Measurements from ENCODE around the gene RNU6-1. TPM values are rescaled to one million over a fixed set of nuclear protein-coding genes. Genes with fewer than 3 reads are reported as not detected.

RNU6-1 gene
- total RNA-seq, 1 donor from 2014 or later = not detected

- ATAC-seq = no peak
Measured at GRCh38 chr15:67857220-67857619, 17.4 kb upstream of the RNU6-1 start.

DNA sequence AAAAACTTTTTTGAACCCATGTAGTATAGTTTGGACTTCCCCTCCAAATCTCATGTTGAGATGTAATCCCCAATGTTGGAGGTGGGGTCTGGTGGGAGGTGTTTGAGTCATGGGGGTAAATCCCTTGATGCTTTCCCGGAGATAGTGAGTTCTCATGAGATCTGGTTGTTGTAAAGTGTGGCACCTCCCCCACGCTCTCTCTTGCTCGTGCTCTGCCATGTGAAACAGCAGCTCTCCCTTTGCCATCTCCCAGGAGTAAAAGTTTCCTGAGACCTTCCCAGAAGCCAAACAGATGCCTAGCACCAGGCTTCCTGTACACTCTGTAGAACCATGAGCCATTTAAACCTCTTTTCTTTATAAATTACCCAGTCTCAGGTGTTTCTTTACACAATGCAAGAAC lies 16.0 kb upstream of the RNU6-1 start:
- no peak for ATAC-seq

DNA sequence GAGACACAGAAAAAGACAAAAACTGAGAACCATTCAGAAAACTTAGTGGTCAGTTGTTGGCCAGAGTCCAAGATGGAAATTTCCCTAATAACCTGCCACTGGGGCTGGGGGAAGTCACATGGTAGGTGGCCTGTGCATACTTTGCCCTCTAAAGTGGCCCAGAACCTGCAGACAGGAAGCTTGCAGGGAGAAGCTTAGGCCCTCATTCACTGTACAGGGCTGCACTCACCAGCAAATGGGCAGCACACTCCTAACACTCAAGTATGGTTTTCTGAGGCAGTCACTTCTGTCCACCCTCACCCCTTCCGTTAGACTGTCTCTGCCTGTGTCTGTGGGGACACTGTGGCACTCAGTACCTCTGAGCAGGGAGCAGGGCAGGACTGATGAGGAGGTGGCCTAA lies 14.5 kb upstream of the RNU6-1 start:
- no peak for ATAC-seq

- ATAC-seq = no peak
Measured at GRCh38 chr15:67853454-67853853, 13.6 kb upstream of the RNU6-1 start.

GRCh38 chr15:67852418-67852817 lies 12.6 kb upstream of the RNU6-1 start:
- peak; percentile 14 for ATAC-seq

GRCh38 chr15:67850994-67851571 lies 11.2 kb upstream of the RNU6-1 start:
- ATAC-seq = peak; percentile 60

GRCh38 chr15:67850336-67850735 lies 10.5 kb upstream of the RNU6-1 start:
- no peak for ATAC-seq

- ATAC-seq = no peak
Measured at GRCh38 chr15:67849538-67849937, 9.7 kb upstream of the RNU6-1 start.

GRCh38 chr15:67845974-67846373 lies 6.1 kb upstream of the RNU6-1 start:
- ATAC-seq = no peak

DNA sequence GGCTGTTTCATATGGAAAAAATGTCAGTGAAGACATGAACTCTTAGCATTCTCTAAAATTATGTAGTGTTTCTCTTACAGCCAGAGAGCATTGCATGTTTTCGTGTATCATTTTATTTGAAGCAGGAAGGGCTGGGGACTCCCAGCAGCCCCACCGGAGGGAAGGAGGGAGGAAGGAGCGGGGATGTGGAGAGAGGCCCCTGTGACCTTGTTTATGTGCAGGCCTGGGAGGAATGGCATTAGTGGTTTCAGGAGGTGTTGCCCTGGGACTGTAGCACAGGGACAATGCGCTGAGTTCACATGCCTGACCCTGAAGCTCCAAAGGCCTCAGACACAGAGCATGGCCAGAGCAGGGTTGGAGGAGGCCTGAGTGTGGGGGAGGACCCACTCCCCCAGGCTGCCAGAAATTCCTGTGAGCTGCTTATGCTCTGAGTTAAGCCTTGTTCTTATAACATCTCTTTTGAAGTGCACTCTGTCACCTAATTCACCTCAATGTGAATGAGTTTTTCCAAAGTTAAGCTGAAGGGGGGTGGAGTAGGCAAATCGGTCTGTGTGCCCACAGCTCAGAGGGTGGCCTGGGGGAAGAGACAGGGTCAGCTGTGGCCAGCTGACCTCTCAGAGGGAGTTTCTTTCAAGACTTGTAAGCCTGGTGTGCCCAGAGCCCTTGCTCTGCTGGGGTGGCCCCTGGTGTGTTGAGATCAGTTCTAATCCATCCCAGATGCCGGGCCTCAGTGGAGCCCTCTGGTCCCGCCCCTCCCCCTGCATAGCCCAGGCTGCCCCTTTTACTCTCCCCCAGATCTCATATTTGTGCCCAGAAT lies 3.9 kb upstream of the RNU6-1 start:
- no peak for ATAC-seq

- no peak for ATAC-seq
Measured at GRCh38 chr15:67843092-67843501, 3.3 kb upstream of the RNU6-1 start.

DNA sequence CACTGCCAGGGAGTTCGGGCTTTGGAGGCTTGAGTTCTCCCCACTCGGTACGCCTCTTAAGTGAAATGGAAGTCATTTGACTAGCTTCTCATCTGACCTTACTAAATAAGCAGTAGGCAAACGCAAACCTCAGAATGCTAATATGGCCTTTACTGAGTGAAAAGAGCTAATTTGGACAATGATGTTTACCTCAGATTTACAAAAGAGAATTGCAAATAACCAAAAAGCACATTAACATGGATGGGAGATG lies 1.6 kb upstream of the RNU6-1 start:
- no peak for ATAC-seq

GRCh38 chr15:67840749-67841512 lies 1.1 kb upstream of the RNU6-1 start:
- no peak for ATAC-seq

GRCh38 chr15:67839499-67839928 lies 331 bp downstream of the RNU6-1 start:
- ATAC-seq = peak; percentile 14

- peak; percentile 10 for ATAC-seq
Measured at GRCh38 chr15:67838789-67839332, 984 bp downstream of the RNU6-1 start.

DNA sequence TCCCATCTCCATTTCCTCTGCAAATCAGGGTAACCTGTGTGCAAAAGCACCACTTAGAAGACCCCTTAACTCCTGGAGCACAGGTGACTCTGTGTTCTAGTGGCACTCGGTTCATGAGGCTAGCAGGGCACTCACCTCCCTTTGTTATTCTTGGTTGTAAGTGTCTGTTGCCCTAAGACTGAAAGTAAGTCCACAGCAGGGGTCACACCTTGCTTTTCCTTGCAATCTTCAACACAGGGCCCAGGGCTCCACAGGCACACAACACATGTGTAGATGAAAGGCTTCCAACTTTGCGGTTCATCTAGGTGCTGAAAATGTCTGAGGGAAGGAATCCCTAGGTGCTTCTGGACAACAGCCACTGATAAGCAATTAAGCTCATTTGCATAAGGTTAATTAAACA lies 2.9 kb downstream of the RNU6-1 start:
- no peak for ATAC-seq

DNA sequence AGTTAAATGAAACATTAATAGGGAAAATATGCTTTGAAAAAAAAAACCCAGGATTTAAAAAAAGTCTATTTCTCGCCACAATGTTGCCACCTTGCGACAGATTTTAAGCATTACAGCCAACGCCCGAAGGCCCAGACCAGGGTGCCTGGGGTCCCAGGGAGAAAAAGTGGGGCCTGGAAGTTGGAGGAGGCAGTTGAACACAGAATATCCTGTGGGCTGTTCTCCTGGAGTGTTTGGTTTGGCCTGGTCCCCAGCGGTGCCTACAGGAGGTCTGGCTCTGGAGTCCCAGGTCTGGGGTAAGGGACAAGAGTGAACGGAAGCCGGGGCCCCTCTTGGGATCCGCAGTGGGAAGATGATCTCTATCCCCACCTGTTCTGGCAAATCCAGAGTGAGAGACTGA lies 3.4 kb downstream of the RNU6-1 start:
- no peak for ATAC-seq

DNA sequence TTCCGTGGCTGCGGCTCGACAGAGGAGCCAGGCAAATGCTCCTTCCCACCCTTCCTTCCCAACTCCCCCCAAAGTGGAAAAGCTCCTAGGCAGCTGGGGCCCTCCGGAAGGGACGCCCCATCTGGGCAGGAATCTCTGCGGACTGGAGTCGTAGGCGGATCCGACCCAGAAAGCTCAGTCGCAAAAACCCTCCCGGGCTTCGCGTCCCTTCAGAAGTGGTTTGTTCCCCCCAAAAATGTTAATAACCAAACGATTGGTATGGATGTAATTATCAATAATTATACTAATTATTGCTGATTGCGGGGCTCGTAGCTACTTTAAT lies 3.8 kb downstream of the RNU6-1 start:
- no peak for ATAC-seq

DNA sequence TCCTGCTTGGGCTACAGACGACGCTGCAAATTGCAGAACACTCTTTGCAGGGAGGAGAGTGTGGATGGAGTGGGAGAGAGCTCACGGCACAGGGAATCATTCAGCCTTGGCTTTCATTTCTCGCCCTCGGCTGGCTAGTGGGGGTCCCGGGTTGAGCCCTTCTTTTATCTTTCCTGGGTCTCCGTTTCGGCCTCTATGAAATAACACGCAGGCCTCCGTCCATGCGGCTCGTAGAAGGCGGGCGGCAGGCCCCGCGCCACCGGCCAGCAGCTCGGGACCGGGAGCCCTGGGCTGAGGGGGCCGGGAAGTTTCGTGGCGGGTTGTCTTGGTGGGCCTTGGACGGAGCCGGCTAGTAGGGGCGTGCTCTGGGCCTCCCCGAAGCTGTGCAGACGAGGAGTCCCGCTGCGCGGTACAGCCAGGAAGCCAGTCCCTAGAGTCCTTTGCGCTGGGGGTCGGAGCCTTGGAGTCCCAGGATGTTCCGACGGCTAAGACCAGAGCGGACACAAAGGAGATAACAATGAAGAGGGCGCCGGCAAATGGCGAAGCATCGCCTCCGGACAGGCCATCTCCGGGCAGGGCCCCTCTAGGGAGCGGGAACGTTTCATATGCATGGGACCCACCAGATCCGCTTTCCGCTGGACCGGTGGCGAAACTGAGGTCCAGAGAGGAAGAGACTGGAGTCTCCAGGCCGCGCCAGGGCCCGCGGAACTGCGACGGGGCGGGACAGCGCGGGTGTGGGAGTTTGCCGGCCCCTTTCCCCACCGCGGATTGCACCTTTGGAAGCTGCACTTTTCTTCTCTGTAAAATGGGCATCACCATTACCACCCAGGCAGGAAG lies 4.3 kb downstream of the RNU6-1 start:
- no peak for ATAC-seq

- no peak for ATAC-seq
Measured at GRCh38 chr15:67834581-67835296, 5.1 kb downstream of the RNU6-1 start.

- ATAC-seq = peak; percentile 29
Measured at GRCh38 chr15:67833710-67834511, 5.9 kb downstream of the RNU6-1 start.

All from esophagus mucosa (tissue), 1 donor.